NOMO-1 treated with DMSO at 0.1 percent for 48 hours (cell line): ENCODE data around the gene PPM1N.

Source experiments
- DNase-seq: peaks from one replicate; lab custom pipeline; 2025; ENCODE audit not compliant: unreplicated experiment; lab: John Stamatoyannopoulos, UW

PPM1N gene

DNA sequence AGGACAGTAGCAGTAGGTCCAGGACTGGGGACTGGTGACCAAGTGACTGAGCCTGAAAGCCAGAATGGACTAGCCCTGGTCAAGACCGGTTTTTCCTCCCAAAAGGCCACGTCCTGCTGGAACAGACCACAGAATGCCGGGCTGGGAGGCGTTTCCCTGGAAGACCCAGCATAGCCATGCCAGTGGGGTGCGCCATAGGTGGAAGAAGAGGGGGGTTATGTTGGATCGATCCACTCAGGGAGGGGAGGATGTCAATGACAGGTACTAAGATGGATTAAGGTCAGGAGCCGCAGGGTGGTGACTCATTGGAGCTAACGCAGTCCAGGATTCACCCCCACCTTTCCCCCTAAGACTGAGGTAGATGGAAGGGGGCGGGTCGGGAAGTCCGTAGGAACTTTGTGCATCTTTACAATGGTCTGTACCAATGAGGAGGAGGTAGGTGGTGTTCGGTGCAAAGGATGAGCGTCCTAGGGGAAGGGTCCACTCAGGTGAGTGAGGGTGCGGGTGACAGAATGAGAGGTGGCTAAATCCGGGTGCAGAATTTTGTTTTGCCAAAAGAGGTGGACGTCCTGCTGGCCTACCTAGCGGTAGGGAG is 30.0 kb downstream of the PPM1N start:
- no peak for DNase-seq

DNA sequence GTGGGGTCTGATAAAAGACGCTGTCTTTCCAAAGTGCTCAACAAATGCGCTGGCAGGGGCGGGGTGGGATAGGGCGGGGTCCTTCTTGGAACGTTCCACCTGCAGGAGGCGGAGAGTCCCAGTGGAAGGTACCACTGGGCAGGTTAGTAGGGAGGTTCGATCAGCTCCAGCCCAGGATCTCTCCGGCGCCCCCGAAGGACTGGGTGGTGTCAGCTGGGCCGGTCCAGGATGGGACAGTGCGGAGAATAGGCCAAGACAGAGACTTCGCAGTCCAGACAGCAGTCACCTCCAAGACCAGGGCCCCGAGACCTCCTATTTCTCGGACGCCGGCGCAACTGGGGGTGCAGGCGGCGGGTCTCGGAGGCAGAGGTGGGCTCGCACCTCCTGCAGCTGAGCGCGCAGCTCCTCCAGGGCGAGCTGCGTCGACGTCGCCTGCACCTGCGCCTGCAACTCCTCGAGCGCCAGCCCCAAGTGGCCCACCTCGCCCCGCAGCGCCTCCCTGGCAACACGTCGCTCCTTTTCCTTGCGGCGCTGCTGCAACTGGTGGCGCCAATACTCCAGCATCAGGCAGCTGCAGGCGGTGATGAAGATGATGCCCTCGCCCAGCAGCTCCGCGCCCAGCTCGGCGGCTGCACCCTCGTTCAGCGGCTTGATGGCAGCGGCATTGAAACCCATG is 30.6 kb downstream of the PPM1N start:
- no peak for DNase-seq

- no peak for DNase-seq
Measured at GRCh38 chr19:45529420-45529785, 31.2 kb downstream of the PPM1N start.

DNA sequence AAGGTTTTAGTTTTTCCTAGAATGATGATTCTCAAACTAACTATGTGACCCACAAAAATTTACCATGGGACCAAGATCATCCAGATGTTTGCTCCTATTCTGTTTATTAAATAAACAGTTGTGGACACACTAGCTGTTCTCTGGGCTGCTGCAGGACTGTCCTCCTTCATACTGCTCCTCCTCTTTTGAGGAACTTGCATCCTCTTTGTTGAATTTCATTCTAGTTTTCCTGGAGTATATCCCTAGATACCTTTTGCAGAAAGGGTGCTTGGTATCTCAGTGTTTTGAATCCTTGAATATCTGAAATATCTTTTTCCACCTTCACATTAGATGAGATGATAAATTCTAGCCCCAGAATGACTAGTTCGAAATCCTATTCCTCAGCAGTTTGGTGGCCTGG is 33.1 kb downstream of the PPM1N start:
- DNase-seq = no peak

GRCh38 chr19:45539459-45539858 is 41.2 kb downstream of the PPM1N start:
- no peak for DNase-seq

DNA sequence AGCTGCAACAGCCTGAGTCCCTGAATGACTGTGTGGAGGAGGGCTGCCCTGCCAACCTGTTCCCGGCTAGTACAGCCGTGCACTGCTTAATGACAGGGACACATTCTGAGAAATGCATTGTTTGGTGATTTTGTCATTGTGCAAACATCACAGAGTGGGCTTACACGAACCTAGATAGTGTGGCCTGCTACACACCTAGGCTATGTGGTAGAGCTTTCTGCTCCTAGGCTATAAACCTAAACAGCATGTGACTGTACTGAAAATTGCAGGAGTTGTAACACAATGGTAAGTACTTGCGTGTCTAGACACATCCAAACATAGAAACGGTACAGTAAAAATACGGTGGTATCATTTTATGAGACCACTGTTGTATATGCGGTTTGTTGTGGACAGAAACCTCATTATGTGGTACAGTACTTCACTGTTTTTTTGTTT is 44.0 kb downstream of the PPM1N start:
- peak; percentile 23 for DNase-seq

- no peak for DNase-seq
Measured at GRCh38 chr19:45547211-45547770, 49.0 kb downstream of the PPM1N start.

GRCh38 chr19:45547965-45548609 is 49.8 kb downstream of the PPM1N start:
- no peak for DNase-seq
